GM12878 (cell line): ENCODE results near the gene ID3. TPM values are rescaled to one million over a fixed set of nuclear protein-coding genes. Genes with fewer than 3 reads are reported as not detected.

Source experiments
- ATAC-seq: fragments of 200-7000 bp; cut with Tn5 transposase; 3 replicates; pipeline ENCODE4 v1.9.1; 2020; ENCODE audit warnings: mild to moderate bottlenecking, moderate library complexity
- BruUV-seq: library from RNA; stranded (reverse); fragments of 400-500 nt; replicated peaks from 2 replicates; lab custom pipeline; 2021; lab: Mats Ljungman, UMichigan
- CTCF ChIA-PET: fragments of 300-600 bp; sonication (Branson Sonifier 250); formaldehyde crosslinking; extraction: SDS; loops from one replicate; lab custom pipeline; 2021; ENCODE audit warnings: inconsistent platforms; lab: Yijun Ruan, JAX
- POLR2A ChIA-PET: fragments of 350-600 bp; formaldehyde crosslinking; extraction: SDS; loops from one replicate; lab custom pipeline; 2021; ENCODE audit warnings: inconsistent platforms; lab: Charles Lee
- RAD21 ChIA-PET: fragments of 300-600 bp; sonication (Branson Sonifier 250); formaldehyde crosslinking; loops from one replicate; lab custom pipeline; 2023; ENCODE audit warnings: antibody characterized with exemption; ENCODE audit not compliant: unreplicated experiment; lab: Charles Lee
- SMC1A ChIA-PET: fragments of 300-600 bp; sonication (Branson Sonifier 250); formaldehyde crosslinking; loops from one replicate; lab custom pipeline; 2023; ENCODE audit not compliant: unreplicated experiment, uncharacterized antibody; lab: Charles Lee
- DNase-seq: peaks from one replicate; pipeline ENCODE4 v3.0.0-alpha.2; 2011; ENCODE audit warnings: low read depth, low spot score
- FAIRE-seq: peaks from 3 replicates; lab custom pipeline; 2011; peaks lifted over from hg19 to GRCh38; lab: Jason Lieb, UNC
- H2AFZ ChIP-seq: 2 replicates; pipeline ENCODE4 v1.6.0; 2011; ENCODE audit warnings: low read depth, low read length, control low read depth; ENCODE audit not compliant: control insufficient read depth
- H3K27ac ChIP-seq: 2 replicates; pipeline ENCODE4 v1.5.1; 2011; ENCODE audit warnings: control low read depth; ENCODE audit not compliant: control insufficient read depth, insufficient read depth
- H3K27me3 ChIP-seq, 2 experiments: replicated peaks in 1 of 2; 2 replicates each; pipeline versions ENCODE4 v1.6.0 to v1.6.1; 2011; ENCODE audit warnings: low read length in 1 of 2; ENCODE audit not compliant: control insufficient read depth in 2 of 2, insufficient read depth in 2 of 2
- H3K36me3 ChIP-seq, 2 experiments: 2 replicates each; pipeline ENCODE4 v1.5.1; 2011; ENCODE audit warnings: low read length in 1 of 2; ENCODE audit not compliant: control insufficient read depth in 2 of 2, insufficient read depth in 2 of 2
- H3K4me1 ChIP-seq: 2 replicates; pipeline ENCODE4 v1.6.1; 2011; ENCODE audit warnings: mild to moderate bottlenecking, low read length, moderate library complexity, mixed read lengths; ENCODE audit not compliant: control insufficient read depth, insufficient read depth
- H3K4me2 ChIP-seq: 2 replicates; pipeline ENCODE4 v1.6.0; 2011; ENCODE audit warnings: control low read depth; ENCODE audit not compliant: control insufficient read depth, insufficient read depth
- H3K4me3 ChIP-seq: fragments of 200-600 bp; sonication (generic); 2 replicates; pipeline ENCODE4 v1.5.1; 2016
- H3K79me2 ChIP-seq: 2 replicates; pipeline ENCODE4 v1.6.0; 2011; ENCODE audit warnings: low read length; ENCODE audit not compliant: control insufficient read depth, insufficient read depth
- H3K9ac ChIP-seq: 2 replicates; pipeline ENCODE4 v1.8.0; 2011; ENCODE audit warnings: low read length, control low read depth, mixed read lengths; ENCODE audit not compliant: control insufficient read depth, insufficient read depth
- H3K9me3 ChIP-seq: replicated peaks from 3 replicates; pipeline ENCODE4 v1.5.1; 2011; ENCODE audit warnings: mild to moderate bottlenecking, low read length; ENCODE audit not compliant: control insufficient read depth, insufficient read depth
- H4K20me1 ChIP-seq: 2 replicates; pipeline ENCODE4 v1.6.0; 2011; ENCODE audit not compliant: control insufficient read depth, insufficient read depth
- CBFB ChIP-seq: IDR thresholded peaks from 2 replicates; pipeline ENCODE4 v1.6.1; 2016; ENCODE audit warnings: antibody characterized with exemption, low read depth
- EED ChIP-seq: sonication (generic); IDR thresholded peaks from 2 replicates; pipeline ENCODE4 v1.6.1; 2016; ENCODE audit warnings: antibody characterized with exemption, low read depth
- GABPA ChIP-seq: IDR thresholded peaks from 2 replicates; pipeline ENCODE4 v1.6.1; 2014; ENCODE audit warnings: antibody characterized with exemption, low read depth, mild to moderate bottlenecking, inconsistent platforms
- MLLT1 ChIP-seq: fragments of 450-650 bp; IDR thresholded peaks from 2 replicates; pipeline ENCODE4 v1.6.1; 2016; ENCODE audit warnings: mild to moderate bottlenecking
- PAX5 ChIP-seq: IDR thresholded peaks from 2 replicates; pipeline ENCODE4 v1.6.1; 2011; ENCODE audit warnings: low read depth, low read length, borderline replicate concordance
- SREBF1 ChIP-seq: IDR thresholded peaks from 2 replicates; pipeline ENCODE4 v1.6.1; 2012; ENCODE audit warnings: mild to moderate bottlenecking, low read length
- ZNF24 ChIP-seq: fragments of 450-650 bp; IDR thresholded peaks from 2 replicates; pipeline ENCODE4 v1.6.1; 2017; ENCODE audit warnings: antibody characterized with exemption, mild to moderate bottlenecking
- ZNF384 ChIP-seq: IDR thresholded peaks from 2 replicates; pipeline ENCODE4 v1.6.1; 2012; ENCODE audit warnings: low read depth, mild to moderate bottlenecking, low read length, improper control_type of control experiment, borderline replicate concordance
- WGBS: methylation state at CpG from one replicate; pipeline ENCODE4 v1.1.6; 2016; ENCODE audit warnings: low lambda C conversion rate; ENCODE audit not compliant: insufficient replicate concordance, insufficient coverage; ENCODE audit errors: missing lambda C conversion rate; 5-methylcytosine and 5-hydroxymethylcytosine counted together
- in situ Hi-C: fragments of 300-500 bp; cut with MboI; formaldehyde crosslinking; loops from 9 replicates; pipeline ENCODE4 v1.14.3; 2018; ENCODE audit warnings: mixed read lengths
- intact Hi-C: fragments of 100-400 bp; cut with micrococcal nuclease; formaldehyde crosslinking; loops from one replicate; pipeline ENCODE4 v1.14.2; 2022; ENCODE audit not compliant: unreplicated experiment
- polyA plus RNA-seq, 11 experiments: library from polyadenylated mRNA; depleted of rRNA in 4 of 11; unstranded in 6 of 11; stranded (reverse) in 5 of 11; fragments of >200 nt; fragmentation: Nextera tagmentation in 4 of 11; fragmentation: Illumina TruSeq in 1 of 11; extraction: Ambion mirVana in 4 of 11; extraction: Trizol in 1 of 11; gene quantifications; 1 replicate in 1 of 11; 2 replicates in 10 of 11; pipeline versions ENCODE4 v1.2.1 to v1.2.3, GENCODE V29; 2011 to 2016; ENCODE audit warnings: inconsistent platforms in 2 of 11, missing spikeins in 2 of 11, low read depth in 1 of 11
- total RNA-seq, 4 experiments: library from RNA; depleted of rRNA in 3 of 4; stranded (reverse); fragments of >200 nt in 3 of 4; fragmentation: Illumina TruSeq in 1 of 4; extraction: Trizol in 1 of 4; gene quantifications; 2 replicates each; pipeline versions ENCODE4 v1.2.1 to v1.2.3, GENCODE V29; 2013 to 2021

Gene ID3
- total and polyA plus RNA-seq, 10 of the 15 experiments (the other 5 are each of a cell fraction or from before 2014, with no cell fraction given), result 42.7 to 475 (median 207) TPM

DNA sequence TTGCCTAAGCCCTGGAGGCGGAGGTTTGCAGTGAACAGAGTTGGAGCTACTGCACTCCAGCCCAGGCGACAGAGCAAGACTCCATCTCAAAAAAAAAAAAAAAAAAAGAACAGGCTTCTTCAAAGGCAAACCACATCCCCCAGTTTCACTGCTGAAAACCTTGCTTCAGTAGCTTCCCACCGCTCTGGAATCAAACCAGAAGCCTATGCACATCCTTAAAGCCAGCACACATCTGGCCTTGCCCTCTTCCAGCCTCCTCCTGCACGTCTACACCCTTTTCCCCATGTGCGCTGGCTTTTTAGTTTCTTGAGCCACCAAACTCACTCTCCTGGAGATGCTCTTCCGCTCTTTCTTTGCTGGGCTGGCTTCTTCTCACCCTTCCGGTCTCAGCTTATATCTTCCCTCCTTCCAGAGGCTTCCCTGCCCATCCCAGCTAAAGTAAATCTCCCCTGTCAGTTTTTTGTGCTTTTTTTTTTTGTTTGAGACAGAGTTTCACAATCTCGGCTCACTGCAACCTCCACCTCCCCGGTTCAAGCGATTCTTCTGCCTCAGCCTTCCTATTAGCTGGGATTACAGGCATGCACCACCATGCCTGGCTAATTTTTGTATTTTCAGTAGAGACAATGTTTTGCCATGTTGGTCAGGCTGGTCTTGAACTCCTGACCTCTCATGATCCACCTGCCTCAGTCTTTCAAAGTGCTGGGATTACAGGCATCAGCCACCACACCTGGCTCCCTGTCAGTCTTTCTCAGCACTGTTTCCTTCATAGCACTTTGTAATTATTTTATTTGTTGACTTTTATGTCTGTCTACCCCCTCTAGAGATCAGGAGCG, 42.0 kb upstream of the ID3 start:
- no peak for FAIRE-seq
- no TSS peak for BruUV-seq
- H2AFZ ChIP-seq, result peak overlapping the region; percentile 9; the same call in 1 of the 2 replicates
- peak overlapping the region; percentile 63 for H3K4me2 ChIP-seq
- 86% methylated on average over 10 of the region's 11 CpGs for WGBS
- H3K79me2 ChIP-seq, result no peaks in the 10 kb centered on the region
- ChIA-PET POLR2A (interaction anchor here (0.6 to 17.0 kb wide), 13 partner anchors 10 to 144 kb away, joined by 3 to 206 read pairs (median 4); partner anchors contain the start of gene ID3), CTCF (interaction anchor here (0.6 to 11.4 kb wide), 12 partner anchors 8 to 104 kb away, joined by 3 to 108 read pairs (median 7); partner anchors contain the start of gene ID3), SMC1A (interaction anchor here (0.6 to 19.7 kb wide), 10 partner anchors 10 to 176 kb away, joined by 3 to 419 read pairs (median 18); partner anchors contain the start of genes ID3 and TCEA3), RAD21 (interaction anchor here (0.7 to 14.9 kb wide), 7 partner anchors 11 to 374 kb away, joined by 3 to 252 read pairs (median 12); partner anchors contain the start of gene ID3)
- H3K27ac ChIP-seq, result peak overlapping the region; percentile 77
- H3K36me3 ChIP-seq, result no peaks in the 10 kb centered on the region
- ATAC-seq, result peak; percentile 15
- peak overlapping the region; percentile 60 for H3K9ac ChIP-seq
- peaks cover 58% of the 10 kb centered on the region for H3K4me1 ChIP-seq
- H3K4me3 ChIP-seq, result no peak overlapping the region
- intact Hi-C loops (loop anchor here (2.0 kb wide), 1 partner anchor 43 kb away; the partner anchor contains the start of gene ID3), in situ Hi-C loops (no loop called here)
- H4K20me1 ChIP-seq, result no peaks in the 10 kb centered on the region
- H3K27me3 ChIP-seq, result no peaks in the 10 kb centered on the region
- H3K9me3 ChIP-seq, result no peaks in the 10 kb centered on the region
- TF ChIP-seq ZNF24, result no peak
- 0 out of 2 replicates have a peak, but pooled peaks have one; percentile 30 for TF ChIP-seq MLLT1
- TF ChIP-seq GABPA, result no peak
- peak; percentile 75; the same call in 1 of the 2 replicates for TF ChIP-seq PAX5
- TF ChIP-seq ZNF384, result peak; percentile 41; the same call in 1 of the 2 replicates
- 0 out of 2 replicates have a peak, but pooled peaks have one; percentile 51 for TF ChIP-seq CBFB
- TF ChIP-seq EED, result 0 out of 2 replicates have a peak, but pooled peaks have one; percentile 22
- no peak for TF ChIP-seq SREBF1
- no peak for DNase-seq
